Activated B cell treated with CpG ODN at 0.5 μM for 24 hours (primary cell): ENCODE measurements around the gene PLK3. TPM values are rescaled to one million over a fixed set of nuclear protein-coding genes. Genes with fewer than 3 reads are reported as not detected.
"Not testable (repeated sequence)": the region's sequence is repeated elsewhere in the genome, so short reads cannot be mapped to it uniquely, and the experiment has no call there.

Experiments
- ATAC-seq: fragments of 200-7000 bp; cut with Tn5 transposase; one replicate; pipeline ENCODE4 v1.10.0; 2021; ENCODE audit warnings: low read depth, mild to moderate bottlenecking, moderate library complexity
- CTCF ChIA-PET: fragments of 350-600 bp; sonication (Branson Sonifier 250); formaldehyde crosslinking; loops from one replicate; lab custom pipeline; 2021; ENCODE audit warnings: antibody characterized with exemption; lab: Charles Lee
- POLR2A ChIA-PET: fragments of 350-600 bp; sonication (Branson Sonifier 250); formaldehyde crosslinking; loops from one replicate; lab custom pipeline; 2021; ENCODE audit warnings: antibody characterized with exemption; lab: Charles Lee
- DNase-seq: peaks from one replicate; pipeline ENCODE4 v3.0.0; 2022
- H3K27ac Mint-ChIP-seq: one replicate; pipeline ENCODE4 v1.8.0; 2020; ENCODE audit warnings: mixed read lengths
- H3K27me3 Mint-ChIP-seq: one replicate; pipeline ENCODE4 v1.8.0; 2021; ENCODE audit warnings: mixed read lengths
- H3K36me3 Mint-ChIP-seq: one replicate; pipeline ENCODE4 v1.8.0; 2021; ENCODE audit warnings: low read depth, mixed read lengths
- H3K4me1 Mint-ChIP-seq: one replicate; pipeline ENCODE4 v1.8.0; 2021; ENCODE audit warnings: mixed read lengths
- H3K4me3 Mint-ChIP-seq: one replicate; pipeline ENCODE4 v1.8.0; 2020; ENCODE audit warnings: mild to moderate bottlenecking, mixed read lengths
- H3K9me3 Mint-ChIP-seq: one replicate; pipeline ENCODE4 v1.8.0; 2020; ENCODE audit warnings: mixed read lengths
- intact Hi-C: fragments of 100-400 bp; cut with micrococcal nuclease; formaldehyde crosslinking; loops from one replicate; pipeline ENCODE4 v1.15.1; 2024
- total RNA-seq: library from RNA; stranded (reverse); gene quantifications from 2 replicates; pipeline ENCODE4 v1.2.3, GENCODE V29; 2022
- TF ChIP-seq, protein P1 (sequence below): fragments of 200-600 bp; IDR thresholded peaks from one replicate; pipeline ENCODE4 v1.8.0; 2022; ENCODE audit warnings: antibody characterized with exemption, mild to moderate bottlenecking

The PLK3 gene
- total RNA-seq, 1 donor from 2014 or later, result 82.0 TPM

DNA sequence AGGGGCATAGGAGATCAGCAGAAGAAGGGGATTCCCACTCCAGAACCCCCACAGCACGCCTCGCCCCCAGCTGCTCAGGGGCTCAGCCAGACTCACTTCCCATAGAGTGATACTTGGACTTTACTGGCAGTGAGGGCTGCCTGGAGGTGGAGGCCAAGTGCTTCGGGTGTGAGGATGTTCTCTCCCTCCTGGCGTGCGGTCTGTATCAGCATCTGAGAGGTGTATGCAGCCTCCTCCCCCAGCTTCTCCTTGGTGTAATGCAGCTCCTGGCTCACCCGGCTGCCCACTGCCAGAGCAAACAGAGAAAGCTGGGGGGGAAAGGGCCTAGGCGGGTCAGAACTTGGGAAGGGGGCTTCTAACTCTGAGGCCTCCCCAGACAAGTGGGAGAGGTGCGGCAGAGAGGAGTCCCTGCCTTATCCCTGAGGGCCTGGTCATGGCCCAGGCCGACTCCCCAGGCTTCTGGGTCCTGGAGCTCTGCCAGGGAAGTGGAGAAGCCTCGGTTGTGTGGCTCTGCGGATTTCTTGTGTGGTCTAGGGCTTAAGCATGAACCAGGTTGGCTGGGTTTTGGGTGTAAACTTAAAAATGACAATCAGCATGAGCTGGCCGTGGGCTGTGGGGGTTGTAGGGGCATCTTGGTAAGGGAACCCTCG lies 32.0 kb downstream of the PLK3 start:
- no peaks in the 10 kb centered on the region for H3K36me3 Mint-ChIP-seq
- POLR2A ChIA-PET, result interaction anchor here (0.6 to 1.3 kb wide), 2 partner anchors 10 to 23 kb away, joined by 5 to 6 read pairs; no protein-coding TSS in a partner anchor
- TF ChIP-seq, protein P1, sequence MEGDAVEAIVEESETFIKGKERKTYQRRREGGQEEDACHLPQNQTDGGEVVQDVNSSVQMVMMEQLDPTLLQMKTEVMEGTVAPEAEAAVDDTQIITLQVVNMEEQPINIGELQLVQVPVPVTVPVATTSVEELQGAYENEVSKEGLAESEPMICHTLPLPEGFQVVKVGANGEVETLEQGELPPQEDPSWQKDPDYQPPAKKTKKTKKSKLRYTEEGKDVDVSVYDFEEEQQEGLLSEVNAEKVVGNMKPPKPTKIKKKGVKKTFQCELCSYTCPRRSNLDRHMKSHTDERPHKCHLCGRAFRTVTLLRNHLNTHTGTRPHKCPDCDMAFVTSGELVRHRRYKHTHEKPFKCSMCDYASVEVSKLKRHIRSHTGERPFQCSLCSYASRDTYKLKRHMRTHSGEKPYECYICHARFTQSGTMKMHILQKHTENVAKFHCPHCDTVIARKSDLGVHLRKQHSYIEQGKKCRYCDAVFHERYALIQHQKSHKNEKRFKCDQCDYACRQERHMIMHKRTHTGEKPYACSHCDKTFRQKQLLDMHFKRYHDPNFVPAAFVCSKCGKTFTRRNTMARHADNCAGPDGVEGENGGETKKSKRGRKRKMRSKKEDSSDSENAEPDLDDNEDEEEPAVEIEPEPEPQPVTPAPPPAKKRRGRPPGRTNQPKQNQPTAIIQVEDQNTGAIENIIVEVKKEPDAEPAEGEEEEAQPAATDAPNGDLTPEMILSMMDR, result no peak
- no peak overlapping the region for H3K4me3 Mint-ChIP-seq
- H3K27ac Mint-ChIP-seq, result no peak overlapping the region
- H3K27me3 Mint-ChIP-seq, result no peaks in the 10 kb centered on the region
- CTCF ChIA-PET, result no interaction called here
- no peak for ATAC-seq
- intact Hi-C loops, result no loop called here
- no peak for DNase-seq
- peaks cover 13% of the 10 kb centered on the region for H3K4me1 Mint-ChIP-seq
- H3K9me3 Mint-ChIP-seq, result no peaks in the 10 kb centered on the region

GRCh38 chr1:44834328-44834727 lies 34.2 kb downstream of the PLK3 start:
- peaks cover 13% of the 10 kb centered on the region for H3K4me1 Mint-ChIP-seq
- ChIA-PET CTCF (interaction anchor here (1.4 to 2.6 kb wide), 2 partner anchors 41 to 46 kb away, joined by 3 to 7 read pairs; partner anchors contain the start of gene BEST4), POLR2A (interaction anchor here (0.7 kb wide), 1 partner anchor 9 kb away, joined by 8 read pairs; no protein-coding TSS in a partner anchor)
- H3K36me3 Mint-ChIP-seq, result no peaks in the 10 kb centered on the region
- intact Hi-C loops, result no loop called here
- ATAC-seq (no peak), DNase-seq (no peak)
- TF ChIP-seq, protein P1, result no peak
- H3K27ac Mint-ChIP-seq, result peak overlapping the region; percentile 33
- H3K27me3 Mint-ChIP-seq, result no peaks in the 10 kb centered on the region
- H3K9me3 Mint-ChIP-seq, result no peaks in the 10 kb centered on the region
- no peak overlapping the region for H3K4me3 Mint-ChIP-seq

GRCh38 chr1:44835738-44836675 lies 35.8 kb downstream of the PLK3 start:
- peak; percentile 75 for DNase-seq
- Mint-ChIP-seq H3K4me1 (peaks cover 13% of the 10 kb centered on the region), H3K4me3 (no peak overlapping the region), H3K27me3 (no peaks in the 10 kb centered on the region), H3K27ac (peak overlapping the region; percentile 47), H3K9me3 (no peaks in the 10 kb centered on the region), H3K36me3 (no peaks in the 10 kb centered on the region)
- ATAC-seq, result peak; percentile 99
- TF ChIP-seq, protein P1, result peak; percentile 71
- POLR2A ChIA-PET, result interaction anchor here (0.6 to 1.9 kb wide), 6 partner anchors 16 to 647 kb away, joined by 3 to 10 read pairs (median 3); partner anchors contain the start of genes HECTD3, PLK3 and UROD
- intact Hi-C loops, result loop anchor here (1.0 to 2.0 kb wide), 5 partner anchors 17 to 657 kb away; partner anchors contain the start of gene HECTD3
- CTCF ChIA-PET, result interaction anchor here (0.6 to 2.6 kb wide), 12 partner anchors 12 to 468 kb away, joined by 3 to 9 read pairs (median 3); partner anchors contain the start of gene PLK3

DNA sequence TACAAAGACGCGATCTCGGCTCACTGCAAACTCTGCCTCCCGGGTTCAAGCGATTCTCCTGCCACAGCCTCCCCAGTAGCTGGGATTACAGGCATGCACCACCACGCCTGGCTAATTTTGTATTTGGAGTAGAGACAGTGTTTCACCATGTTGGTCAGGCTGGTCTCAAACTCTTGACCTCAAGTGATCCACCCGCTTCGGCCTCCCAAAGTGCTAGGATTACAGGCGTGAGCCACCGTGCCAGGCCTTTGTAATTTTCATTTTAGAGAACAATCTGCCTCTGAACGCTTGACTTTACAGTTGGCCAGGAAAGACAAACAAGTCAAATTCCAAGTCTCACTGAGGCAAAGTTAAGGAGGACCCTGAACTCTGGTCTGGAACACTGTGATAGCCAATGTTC lies 38.1 kb downstream of the PLK3 start:
- H3K4me3 Mint-ChIP-seq, ATAC-seq: not testable (repeated sequence)

GRCh38 chr1:44839576-44839975 lies 39.4 kb downstream of the PLK3 start:
- intact Hi-C loops, result no loop called here
- CTCF ChIA-PET, result no interaction called here
- POLR2A ChIA-PET, result no interaction called here
- DNase-seq (no peak), ATAC-seq (no peak)
- Mint-ChIP-seq H3K4me3 (no peak overlapping the region), H3K36me3 (no peaks in the 10 kb centered on the region), H3K27ac (no peak overlapping the region), H3K27me3 (peaks cover 4% of the 10 kb centered on the region), H3K9me3 (no peaks in the 10 kb centered on the region), H3K4me1 (peaks cover 14% of the 10 kb centered on the region)
- TF ChIP-seq, protein P1, result no peak

More for the DNA sequence above, 38.1 kb downstream of the PLK3 start:
- peaks cover 18% of the 10 kb centered on the region for H3K4me1 Mint-ChIP-seq
- H3K36me3 Mint-ChIP-seq, H3K27me3 Mint-ChIP-seq, intact Hi-C loops, H3K9me3 Mint-ChIP-seq, DNase-seq, CTCF ChIA-PET, H3K27ac Mint-ChIP-seq: not testable (repeated sequence)
- POLR2A ChIA-PET, result interaction anchor here (0.7 to 1.2 kb wide), 4 partner anchors 8 to 117 kb away, joined by 3 to 4 read pairs (median 4); no protein-coding TSS in a partner anchor
